ENCODE results near the gene GAPDH. TPM values are rescaled to one million over a fixed set of nuclear protein-coding genes. Genes with fewer than 3 reads are reported as not detected.

Gene GAPDH
- total and polyA plus RNA-seq, 2 donors (not counting 1 experiment from before 2014, with no cell fraction given), result 6,255 to 8,983 TPM

DNA sequence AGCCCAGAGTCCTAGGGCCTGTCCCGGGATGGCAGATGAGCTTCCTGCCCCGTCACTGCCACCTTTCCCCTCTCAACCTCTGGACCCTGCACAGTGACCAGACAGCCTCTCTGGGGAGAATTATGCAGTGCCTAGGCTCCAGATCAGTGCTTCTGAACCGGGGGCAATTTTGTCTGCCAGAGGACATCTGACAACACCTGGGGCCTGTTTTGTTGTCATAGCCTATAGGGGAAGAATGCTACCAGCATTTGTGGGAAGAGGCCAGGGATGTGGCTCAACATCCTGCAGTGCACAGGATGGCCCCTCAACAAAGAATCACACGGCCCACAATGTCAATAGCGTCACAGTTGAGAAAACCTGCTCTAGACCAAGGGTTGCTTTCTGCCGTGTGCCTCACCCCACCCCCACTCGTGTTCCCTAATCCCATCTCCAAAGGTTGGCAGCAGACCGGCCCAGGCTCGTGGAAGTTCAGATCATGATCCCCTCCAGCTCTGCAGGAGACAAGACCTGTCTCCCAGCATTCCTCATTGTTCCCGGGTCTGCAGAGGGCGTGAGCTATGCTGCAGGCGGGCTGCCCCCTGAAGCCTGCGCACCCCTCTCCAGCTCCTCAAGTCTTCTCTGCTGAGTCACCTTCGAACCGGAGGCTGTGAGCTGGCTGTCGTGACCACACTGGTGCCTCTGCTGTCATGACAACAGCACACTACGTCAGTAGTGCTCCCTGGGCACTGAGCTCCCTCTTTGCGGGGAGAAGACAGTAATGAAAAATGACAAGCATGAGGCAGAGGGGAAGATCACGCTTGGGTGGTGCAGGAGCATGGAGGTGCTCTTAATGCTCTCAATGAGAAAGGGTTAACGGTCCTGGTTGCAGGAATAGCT lies 2.0 kb upstream of the GAPDH start:
- H3K79me2 ChIP-seq (ENCODE audit: control insufficient read depth, insufficient read depth, low read length), result peaks cover 38% of the 10 kb centered on the region
- TF ChIP-seq, protein P1, sequence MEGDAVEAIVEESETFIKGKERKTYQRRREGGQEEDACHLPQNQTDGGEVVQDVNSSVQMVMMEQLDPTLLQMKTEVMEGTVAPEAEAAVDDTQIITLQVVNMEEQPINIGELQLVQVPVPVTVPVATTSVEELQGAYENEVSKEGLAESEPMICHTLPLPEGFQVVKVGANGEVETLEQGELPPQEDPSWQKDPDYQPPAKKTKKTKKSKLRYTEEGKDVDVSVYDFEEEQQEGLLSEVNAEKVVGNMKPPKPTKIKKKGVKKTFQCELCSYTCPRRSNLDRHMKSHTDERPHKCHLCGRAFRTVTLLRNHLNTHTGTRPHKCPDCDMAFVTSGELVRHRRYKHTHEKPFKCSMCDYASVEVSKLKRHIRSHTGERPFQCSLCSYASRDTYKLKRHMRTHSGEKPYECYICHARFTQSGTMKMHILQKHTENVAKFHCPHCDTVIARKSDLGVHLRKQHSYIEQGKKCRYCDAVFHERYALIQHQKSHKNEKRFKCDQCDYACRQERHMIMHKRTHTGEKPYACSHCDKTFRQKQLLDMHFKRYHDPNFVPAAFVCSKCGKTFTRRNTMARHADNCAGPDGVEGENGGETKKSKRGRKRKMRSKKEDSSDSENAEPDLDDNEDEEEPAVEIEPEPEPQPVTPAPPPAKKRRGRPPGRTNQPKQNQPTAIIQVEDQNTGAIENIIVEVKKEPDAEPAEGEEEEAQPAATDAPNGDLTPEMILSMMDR (conservative IDR thresholded peaks at IDR 0.05 in 1 of 2, IDR thresholded peaks at IDR 0.05 in 1 of 2; ENCODE audit: low read depth in 1 of 2, low read length in 2 of 2), result no peak
- TF ChIP-seq EZH2 (IDR thresholded peaks at IDR 0.05; ENCODE audit: low read length, missing control alignments), result no peak
- H4K20me1 ChIP-seq (ENCODE audit: control insufficient read depth, extremely low read depth, insufficient read depth, low read length), result no peaks in the 10 kb centered on the region
- H3K27ac ChIP-seq (ENCODE audit: insufficient read depth, low read length), result peak overlapping the region; percentile 98
- peaks cover 18% of the 10 kb centered on the region for H3K4me1 ChIP-seq (ENCODE audit: control insufficient read depth, extremely low read depth, insufficient read depth, low read length)
- peak overlapping the region; percentile 74 for H3K9ac ChIP-seq (ENCODE audit: insufficient read depth, low read length)
- peak overlapping the region; percentile 56 to 98 (median 76) for H3K4me3 ChIP-seq (replicated peaks in 1 of 4; ENCODE audit: control extremely low read depth in 1 of 4, insufficient read depth in 1 of 4, low read depth in 3 of 4, low read length in 4 of 4)
- H3K36me3 ChIP-seq (ENCODE audit: control insufficient read depth, insufficient read depth, low read length), result peaks cover 32% of the 10 kb centered on the region
- DNase-seq (ENCODE audit: low read depth in 2 of 2), result peak; percentile 97 to 99
- no peaks in the 10 kb centered on the region for H3K27me3 ChIP-seq (ENCODE audit: control insufficient read depth, insufficient read depth, low read length)
- H3K9me3 ChIP-seq (ENCODE audit: control insufficient read depth, insufficient read depth, low read depth, low read length), result no peaks in the 10 kb centered on the region
- peak overlapping the region; percentile 90 for H3K4me2 ChIP-seq (ENCODE audit: extremely low read depth, insufficient read depth, low read length)
- no peak overlapping the region for H2AFZ ChIP-seq (ENCODE audit: low read length)

DNA sequence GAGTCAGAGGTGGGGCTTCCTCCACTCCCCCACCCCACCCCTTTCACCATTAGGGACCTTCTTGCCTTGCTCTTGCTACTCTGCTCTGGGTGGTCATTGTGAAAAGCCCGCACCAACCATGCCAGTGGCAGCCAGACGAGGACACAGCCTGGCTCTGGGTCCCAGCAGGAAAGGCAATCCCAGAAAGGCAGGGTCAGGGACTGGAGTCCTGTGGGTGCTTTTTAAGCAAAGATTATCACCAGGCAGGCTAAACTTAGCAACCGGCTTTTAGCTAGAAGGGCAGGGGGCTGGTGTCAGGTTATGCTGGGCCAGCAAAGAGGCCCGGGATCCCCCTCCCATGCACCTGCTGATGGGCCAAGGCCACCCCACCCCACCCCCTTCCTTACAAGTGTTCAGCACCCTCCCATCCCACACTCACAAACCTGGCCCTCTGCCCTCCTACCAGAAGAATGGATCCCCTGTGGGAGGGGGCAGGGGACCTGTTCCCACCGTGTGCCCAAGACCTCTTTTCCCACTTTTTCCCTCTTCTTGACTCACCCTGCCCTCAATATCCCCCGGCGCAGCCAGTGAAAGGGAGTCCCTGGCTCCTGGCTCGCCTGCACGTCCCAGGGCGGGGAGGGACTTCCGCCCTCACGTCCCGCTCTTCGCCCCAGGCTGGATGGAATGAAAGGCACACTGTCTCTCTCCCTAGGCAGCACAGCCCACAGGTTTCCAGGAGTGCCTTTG lies 1.2 kb upstream of the GAPDH start:
- peak overlapping the region; percentile 56 to 98 (median 76) for H3K4me3 ChIP-seq (replicated peaks in 1 of 4; ENCODE audit: control extremely low read depth in 1 of 4, insufficient read depth in 1 of 4, low read depth in 3 of 4, low read length in 4 of 4)
- H4K20me1 ChIP-seq (ENCODE audit: control insufficient read depth, extremely low read depth, insufficient read depth, low read length), result no peaks in the 10 kb centered on the region
- peaks cover 18% of the 10 kb centered on the region for H3K4me1 ChIP-seq (ENCODE audit: control insufficient read depth, extremely low read depth, insufficient read depth, low read length)
- peak; percentile 57 to 70 for DNase-seq (ENCODE audit: low read depth in 2 of 2)
- H3K27ac ChIP-seq (ENCODE audit: insufficient read depth, low read length), result peak overlapping the region; percentile 98
- TF ChIP-seq, protein P1 (conservative IDR thresholded peaks at IDR 0.05 in 1 of 2, IDR thresholded peaks at IDR 0.05 in 1 of 2; ENCODE audit: low read depth in 1 of 2, low read length in 2 of 2), result no peak
- no peak for TF ChIP-seq EZH2 (IDR thresholded peaks at IDR 0.05; ENCODE audit: low read length, missing control alignments)
- peak overlapping the region; percentile 74 for H3K9ac ChIP-seq (ENCODE audit: insufficient read depth, low read length)
- peaks cover 33% of the 10 kb centered on the region for H3K36me3 ChIP-seq (ENCODE audit: control insufficient read depth, insufficient read depth, low read length)
- H3K79me2 ChIP-seq (ENCODE audit: control insufficient read depth, insufficient read depth, low read length), result peaks cover 43% of the 10 kb centered on the region
- H2AFZ ChIP-seq (ENCODE audit: low read length), result no peak overlapping the region
- no peaks in the 10 kb centered on the region for H3K27me3 ChIP-seq (ENCODE audit: control insufficient read depth, insufficient read depth, low read length)
- peak overlapping the region; percentile 90 for H3K4me2 ChIP-seq (ENCODE audit: extremely low read depth, insufficient read depth, low read length)
- no peaks in the 10 kb centered on the region for H3K9me3 ChIP-seq (ENCODE audit: control insufficient read depth, insufficient read depth, low read depth, low read length)

DNA sequence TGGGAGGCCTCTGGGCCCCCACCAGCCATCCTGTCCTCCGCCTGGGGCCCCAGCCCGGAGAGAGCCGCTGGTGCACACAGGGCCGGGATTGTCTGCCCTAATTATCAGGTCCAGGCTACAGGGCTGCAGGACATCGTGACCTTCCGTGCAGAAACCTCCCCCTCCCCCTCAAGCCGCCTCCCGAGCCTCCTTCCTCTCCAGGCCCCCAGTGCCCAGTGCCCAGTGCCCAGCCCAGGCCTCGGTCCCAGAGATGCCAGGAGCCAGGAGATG lies 729 bp upstream of the GAPDH start:
- H3K79me2 ChIP-seq (ENCODE audit: control insufficient read depth, insufficient read depth, low read length), result peaks cover 47% of the 10 kb centered on the region
- no peaks in the 10 kb centered on the region for H3K27me3 ChIP-seq (ENCODE audit: control insufficient read depth, insufficient read depth, low read length)
- H3K27ac ChIP-seq (ENCODE audit: insufficient read depth, low read length), result peak overlapping the region; percentile 98
- H3K4me3 ChIP-seq (replicated peaks in 1 of 4; ENCODE audit: control extremely low read depth in 1 of 4, insufficient read depth in 1 of 4, low read depth in 3 of 4, low read length in 4 of 4), result peak overlapping the region; percentile 56 to 98 (median 76)
- peaks cover 20% of the 10 kb centered on the region for H3K4me1 ChIP-seq (ENCODE audit: control insufficient read depth, extremely low read depth, insufficient read depth, low read length)
- H3K9me3 ChIP-seq (ENCODE audit: control insufficient read depth, insufficient read depth, low read depth, low read length), result no peaks in the 10 kb centered on the region
- TF ChIP-seq, protein P1 (conservative IDR thresholded peaks at IDR 0.05 in 1 of 2, IDR thresholded peaks at IDR 0.05 in 1 of 2; ENCODE audit: low read depth in 1 of 2, low read length in 2 of 2), result no peak
- TF ChIP-seq EZH2 (IDR thresholded peaks at IDR 0.05; ENCODE audit: low read length, missing control alignments), result no peak
- peaks cover 33% of the 10 kb centered on the region for H3K36me3 ChIP-seq (ENCODE audit: control insufficient read depth, insufficient read depth, low read length)
- no peak overlapping the region for H2AFZ ChIP-seq (ENCODE audit: low read length)
- DNase-seq (ENCODE audit: low read depth in 2 of 2), result no peak
- no peaks in the 10 kb centered on the region for H4K20me1 ChIP-seq (ENCODE audit: control insufficient read depth, extremely low read depth, insufficient read depth, low read length)
- peak overlapping the region; percentile 74 for H3K9ac ChIP-seq (ENCODE audit: insufficient read depth, low read length)
- peak overlapping the region; percentile 90 for H3K4me2 ChIP-seq (ENCODE audit: extremely low read depth, insufficient read depth, low read length)

Measured in fibroblast of lung (primary cell).